ENCODE measurements around the gene PRKCA.

Gene PRKCA

GRCh38 chr17:66548158-66548557 is 245.7 kb downstream of the PRKCA start:
- TF ChIP-seq, protein P1, sequence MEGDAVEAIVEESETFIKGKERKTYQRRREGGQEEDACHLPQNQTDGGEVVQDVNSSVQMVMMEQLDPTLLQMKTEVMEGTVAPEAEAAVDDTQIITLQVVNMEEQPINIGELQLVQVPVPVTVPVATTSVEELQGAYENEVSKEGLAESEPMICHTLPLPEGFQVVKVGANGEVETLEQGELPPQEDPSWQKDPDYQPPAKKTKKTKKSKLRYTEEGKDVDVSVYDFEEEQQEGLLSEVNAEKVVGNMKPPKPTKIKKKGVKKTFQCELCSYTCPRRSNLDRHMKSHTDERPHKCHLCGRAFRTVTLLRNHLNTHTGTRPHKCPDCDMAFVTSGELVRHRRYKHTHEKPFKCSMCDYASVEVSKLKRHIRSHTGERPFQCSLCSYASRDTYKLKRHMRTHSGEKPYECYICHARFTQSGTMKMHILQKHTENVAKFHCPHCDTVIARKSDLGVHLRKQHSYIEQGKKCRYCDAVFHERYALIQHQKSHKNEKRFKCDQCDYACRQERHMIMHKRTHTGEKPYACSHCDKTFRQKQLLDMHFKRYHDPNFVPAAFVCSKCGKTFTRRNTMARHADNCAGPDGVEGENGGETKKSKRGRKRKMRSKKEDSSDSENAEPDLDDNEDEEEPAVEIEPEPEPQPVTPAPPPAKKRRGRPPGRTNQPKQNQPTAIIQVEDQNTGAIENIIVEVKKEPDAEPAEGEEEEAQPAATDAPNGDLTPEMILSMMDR (conservative IDR thresholded peaks at IDR 0.05; ENCODE audit: low read length): no peak
- H3K4me3 ChIP-seq (ENCODE audit: low read length): no peak overlapping the region
- DNase-seq (ENCODE audit: low read depth): peak; percentile 69

- DNase-seq (ENCODE audit: low read depth): peak; percentile 59
Observed at GRCh38 chr17:66548659-66549310, 246.4 kb downstream of the PRKCA start.

GRCh38 chr17:66549311-66549704 is 246.9 kb downstream of the PRKCA start:
- DNase-seq (ENCODE audit: low read depth): peak; percentile 98
- TF ChIP-seq, protein P1 (conservative IDR thresholded peaks at IDR 0.05; ENCODE audit: low read length): no peak
- no peak overlapping the region for H3K4me3 ChIP-seq (ENCODE audit: low read length)

More at GRCh38 chr17:66548659-66549310, 246.4 kb downstream of the PRKCA start:
- TF ChIP-seq, protein P1 (conservative IDR thresholded peaks at IDR 0.05; ENCODE audit: low read length): no peak
- no peak overlapping the region for H3K4me3 ChIP-seq (ENCODE audit: low read length)

DNA sequence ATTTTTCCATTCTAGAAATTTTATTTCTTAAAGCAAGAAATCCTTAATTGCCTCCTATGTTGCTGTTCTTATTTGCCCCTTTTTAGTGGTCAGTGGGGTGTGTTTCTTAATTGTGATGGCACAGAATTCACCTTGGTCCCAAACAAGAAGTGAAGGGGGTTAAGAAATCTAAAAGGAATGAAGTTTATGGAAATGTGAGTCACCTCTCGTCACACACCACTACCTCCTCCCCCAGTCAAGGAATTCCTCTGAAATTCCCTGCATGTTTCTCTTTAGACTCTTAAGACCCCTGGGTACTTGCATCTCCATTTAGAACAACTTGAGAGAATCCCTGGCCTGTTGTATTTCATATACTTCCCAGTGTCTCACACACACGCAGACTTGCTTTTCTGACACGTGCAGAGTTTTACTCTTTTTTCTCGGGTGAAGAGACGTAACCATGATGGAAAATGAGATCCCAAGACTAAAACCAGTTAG is 247.4 kb downstream of the PRKCA start:
- peak; percentile 98 for DNase-seq (ENCODE audit: low read depth)
- TF ChIP-seq, protein P1 (conservative IDR thresholded peaks at IDR 0.05; ENCODE audit: low read length): no peak
- H3K4me3 ChIP-seq (ENCODE audit: low read length): no peak overlapping the region

DNA sequence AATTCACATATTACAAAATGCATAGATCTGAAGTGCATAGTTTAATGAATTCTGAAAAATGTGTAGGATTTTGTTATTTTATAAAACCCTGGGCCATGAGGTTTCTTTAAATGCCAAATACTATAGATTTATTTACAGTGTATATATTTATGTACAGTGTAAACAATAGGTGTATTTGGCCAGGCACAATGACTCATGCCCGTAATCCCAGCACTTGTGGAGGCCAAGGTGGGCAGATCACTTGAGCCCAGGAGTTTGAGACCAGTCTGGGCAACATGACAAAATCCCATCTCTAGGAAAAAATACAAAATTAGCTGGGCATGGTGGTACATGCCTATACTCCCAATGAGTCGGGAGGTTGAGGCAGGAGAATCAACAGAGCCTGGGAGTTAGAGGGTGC is 249.4 kb downstream of the PRKCA start:
- TF ChIP-seq, protein P1 (conservative IDR thresholded peaks at IDR 0.05; ENCODE audit: low read length): no peak
- H3K4me3 ChIP-seq (ENCODE audit: low read length): no peak overlapping the region
- no peak for DNase-seq (ENCODE audit: low read depth)

DNA sequence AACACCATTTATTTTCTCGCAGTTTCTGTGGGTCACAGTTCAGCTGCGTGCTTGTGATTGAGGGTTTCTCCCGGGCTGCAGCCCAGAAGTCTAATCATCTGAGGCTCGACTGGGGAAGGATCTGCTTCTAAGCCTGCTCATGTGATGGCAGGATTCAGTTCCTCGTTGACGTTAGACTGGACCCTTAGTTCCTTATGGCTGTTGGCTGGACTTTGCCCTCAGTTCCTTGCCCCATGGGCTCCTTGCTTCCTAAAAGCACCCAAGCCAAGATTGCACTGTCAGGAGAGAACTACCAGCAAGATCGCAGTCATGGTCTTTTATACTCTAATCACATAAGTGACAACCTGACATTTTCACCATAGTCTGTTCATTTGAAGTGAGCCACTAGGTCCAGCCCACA is 250.0 kb downstream of the PRKCA start:
- H3K4me3 ChIP-seq (ENCODE audit: low read length): no peak overlapping the region
- no peak for DNase-seq (ENCODE audit: low read depth)
- TF ChIP-seq, protein P1 (conservative IDR thresholded peaks at IDR 0.05; ENCODE audit: low read length): no peak

DNA sequence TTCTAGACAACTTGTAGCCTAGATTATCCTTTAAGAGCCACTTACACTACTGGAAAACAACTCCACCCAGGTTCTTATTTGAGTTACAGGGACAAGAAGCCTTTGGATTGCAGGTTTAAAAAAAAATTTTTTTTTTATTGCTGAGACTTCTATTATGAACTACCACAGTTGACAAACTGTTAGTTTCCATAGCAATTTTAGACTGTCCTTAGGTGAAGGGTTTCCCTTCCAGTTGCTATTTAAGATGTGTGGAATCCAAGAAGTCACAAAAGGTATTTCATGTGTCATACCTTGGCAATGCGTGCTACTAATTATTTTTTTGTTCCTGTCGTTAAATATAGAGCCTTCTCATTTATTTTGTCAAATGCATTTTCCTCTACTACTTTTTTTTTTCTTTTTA is 253.2 kb downstream of the PRKCA start:
- DNase-seq (ENCODE audit: low read depth): no peak
- H3K4me3 ChIP-seq (ENCODE audit: low read length): no peak overlapping the region
- TF ChIP-seq, protein P1 (conservative IDR thresholded peaks at IDR 0.05; ENCODE audit: low read length): no peak
